HUDEP-2 (cell line): ENCODE data around the gene KDM4C.
A peak's percentile ranks its signal among the peaks of the same experiment; 100 is the strongest.
"Not testable (repeated sequence)": the region's sequence is repeated elsewhere in the genome, so short reads cannot be mapped to it uniquely, and the experiment has no call there.

Experiments
- DNase-seq, 76 experiments: peaks; one replicate each; lab custom pipeline; 2025; ENCODE audit not compliant: unreplicated experiment in 76 of 76; lab: John Stamatoyannopoulos, UW

KDM4C gene

GRCh38 chr9:7008411-7008810 is 250.6 kb downstream of the KDM4C start:
- DNase-seq: no peak

- no peak for DNase-seq
Observed at GRCh38 chr9:7009065-7009464, 251.3 kb downstream of the KDM4C start.

GRCh38 chr9:7011395-7012067 is 253.8 kb downstream of the KDM4C start:
- no peak for DNase-seq

GRCh38 chr9:7027996-7028395 is 270.2 kb downstream of the KDM4C start:
- no peak for DNase-seq

GRCh38 chr9:7028591-7028990 is 270.8 kb downstream of the KDM4C start:
- DNase-seq: no peak

GRCh38 chr9:7030943-7031342 is 273.2 kb downstream of the KDM4C start:
- not testable (repeated sequence) for DNase-seq

GRCh38 chr9:7033076-7034045 is 275.6 kb downstream of the KDM4C start:
- peak in 9 of 76 experiments; percentile 0 to 13 (median 4) for DNase-seq

- no peak for DNase-seq
Observed at GRCh38 chr9:7037176-7037575, 279.4 kb downstream of the KDM4C start.

GRCh38 chr9:7042124-7042523 is 284.4 kb downstream of the KDM4C start:
- DNase-seq: no peak

- DNase-seq: no peak
Observed at GRCh38 chr9:7045361-7045760, 287.6 kb downstream of the KDM4C start.

GRCh38 chr9:7051711-7052110 is 293.9 kb downstream of the KDM4C start:
- DNase-seq: no peak

- DNase-seq: no peak
Observed at GRCh38 chr9:7053903-7054302, 296.1 kb downstream of the KDM4C start.

GRCh38 chr9:7055171-7055903 is 297.6 kb downstream of the KDM4C start:
- DNase-seq: peak in 4 of 76 experiments; percentile 10 to 23 (median 17)

GRCh38 chr9:7056254-7056653 is 298.5 kb downstream of the KDM4C start:
- DNase-seq: no peak

GRCh38 chr9:7058473-7058872 is 300.7 kb downstream of the KDM4C start:
- no peak for DNase-seq

- DNase-seq: peak in 39 of 76 experiments; percentile 3 to 82 (median 32)
Observed at GRCh38 chr9:7067169-7067568, 309.4 kb downstream of the KDM4C start.

GRCh38 chr9:7071916-7072315 is 314.1 kb downstream of the KDM4C start:
- no peak for DNase-seq

GRCh38 chr9:7073706-7074105 is 315.9 kb downstream of the KDM4C start:
- no peak for DNase-seq

GRCh38 chr9:7075154-7075553 is 317.4 kb downstream of the KDM4C start:
- DNase-seq: no peak

GRCh38 chr9:7079051-7079450 is 321.3 kb downstream of the KDM4C start:
- DNase-seq: no peak

GRCh38 chr9:7081065-7081600 is 323.4 kb downstream of the KDM4C start:
- DNase-seq: no peak
